Sigmoid colon (tissue), 4 donors: ENCODE data around the gene PAX3.

Experiments used
- CTCF ChIP-seq, 4 experiments: fragments of 450-650 bp in 3 of 4; fragments of 200-600 bp in 1 of 4; IDR thresholded peaks; one replicate each; pipeline ENCODE4 v1.5.1; 2016 to 2019; ENCODE audit warnings: antibody characterized with exemption in 4 of 4, mild to moderate bottlenecking in 3 of 4, moderate library complexity in 2 of 4
- EP300 ChIP-seq, 4 donors: sonication (generic); formaldehyde crosslinking; IDR thresholded peaks; one replicate each; pipeline ENCODE4 v1.6.1; 2017; ENCODE audit warnings: antibody characterized with exemption in 4 of 4
- POLR2A ChIP-seq, 2 donors: fragments of 450-650 bp; IDR thresholded peaks; one replicate each; pipeline ENCODE4 v1.6.1; 2016; ENCODE audit warnings: antibody characterized with exemption in 2 of 2, mild to moderate bottlenecking in 2 of 2, moderate library complexity in 2 of 2
- POLR2AphosphoS5 ChIP-seq, 4 donors: sonication (generic); formaldehyde crosslinking; IDR thresholded peaks; one replicate each; pipeline ENCODE4 v1.6.1; 2017; ENCODE audit warnings: antibody characterized with exemption in 4 of 4

- TF ChIP-seq CTCF (IDR thresholded peaks at IDR 0.05) (no peak), POLR2AphosphoS5 (IDR thresholded peaks at IDR 0.05) (no peak), EP300 (IDR thresholded peaks at IDR 0.05) (no peak), POLR2A (IDR thresholded peaks at IDR 0.05) (no peak)
Observed at GRCh38 chr2:222272446-222273015, 26.3 kb downstream of the PAX3 start.
